Esophagus muscularis mucosa (tissue), 4 donors: ENCODE results near the gene EMP1. TPM values are rescaled to one million over a fixed set of nuclear protein-coding genes. Genes with fewer than 3 reads are reported as not detected.

Experiments
- DNase-seq: peaks from one replicate; pipeline ENCODE4 v3.0.0-alpha.2; 2017; ENCODE audit errors: extremely low spot score
- H3K27ac ChIP-seq, 4 donors: fragments of 200-600 bp; sonication (generic); replicated peaks in 1 of 4; 1 replicate in 3 of 4; 2 replicates in 1 of 4; pipeline ENCODE4 v1.5.1; 2016 to 2019; ENCODE audit warnings: mild to moderate bottlenecking in 1 of 4
- H3K27me3 ChIP-seq, 4 donors: fragments of 200-600 bp; sonication (generic); one replicate each; pipeline versions ENCODE4 v1.5.1 to v1.6.0; 2016 to 2019
- H3K36me3 ChIP-seq, 4 donors: fragments of 200-600 bp; sonication (generic); one replicate each; pipeline ENCODE4 v1.5.1; 2016 to 2019
- H3K4me1 ChIP-seq, 4 donors: fragments of 200-600 bp; sonication (generic); one replicate each; pipeline ENCODE4 v1.5.1; 2016 to 2019
- H3K4me3 ChIP-seq, 4 donors: fragments of 200-600 bp; sonication (generic); 1 replicate in 2 of 4; 2 replicates in 2 of 4; pipeline ENCODE4 v1.5.1; 2016 to 2019; ENCODE audit warnings: mild to moderate bottlenecking in 4 of 4, moderate library complexity in 1 of 4
- H3K9me3 ChIP-seq, 4 donors: fragments of 200-600 bp; sonication (generic); 1 replicate in 3 of 4; 2 replicates in 1 of 4; pipeline ENCODE4 v1.5.1; 2016 to 2019
- EP300 ChIP-seq: sonication (generic); formaldehyde crosslinking; IDR thresholded peaks from one replicate; pipeline ENCODE4 v1.6.1; 2017; ENCODE audit warnings: antibody characterized with exemption
- POLR2A ChIP-seq: fragments of 450-650 bp; IDR thresholded peaks from one replicate; pipeline ENCODE4 v1.6.1; 2017; ENCODE audit warnings: antibody characterized with exemption, moderate library complexity, mild to moderate bottlenecking, low read depth
- POLR2AphosphoS5 ChIP-seq, 2 donors: sonication (generic); formaldehyde crosslinking; IDR thresholded peaks; one replicate each; pipeline ENCODE4 v1.6.1; 2017; ENCODE audit warnings: antibody characterized with exemption in 2 of 2
- WGBS: methylation state at CpG from one replicate; pipeline ENCODE4 v1.1.5; 2018; 5-methylcytosine and 5-hydroxymethylcytosine counted together
- intact Hi-C: fragments of 100-400 bp; cut with DNase I; formaldehyde crosslinking; loops from one replicate; pipeline ENCODE4 v1.15.1; 2023
- total RNA-seq, 4 donors: library from RNA; depleted of rRNA; stranded (reverse); fragments of >200 nt; gene quantifications; one replicate each; pipeline versions ENCODE4 v1.1.0 to v1.2.1, GENCODE V29; 2016
- TF ChIP-seq, protein P1 (sequence below), 3 experiments: fragments of 200-600 bp in 2 of 3; fragments of 450-650 bp in 1 of 3; sonication (generic) in 2 of 3; IDR thresholded peaks; one replicate each; pipeline ENCODE4 v1.5.1; 2017 to 2019; ENCODE audit warnings: antibody characterized with exemption in 3 of 3, mild to moderate bottlenecking in 2 of 3, moderate library complexity in 1 of 3

EMP1 gene
- total RNA-seq, 4 donors from 2014 or later, result 42.8 to 425 (median 63.0) TPM

GRCh38 chr12:13248964-13249363 is 52.4 kb downstream of the EMP1 start:
- Histone ChIP-seq H3K36me3 (no peaks in the 10 kb centered on the region), H3K9me3 (no peaks in the 10 kb centered on the region), H3K27me3 (no peaks in the 10 kb centered on the region), H3K4me1 (no peaks in the 10 kb centered on the region), H3K27ac (no peak overlapping the region), H3K4me3 (no peak overlapping the region)
- no peak for DNase-seq
- 85% methylated on average over 1 of the region's 1 CpG for WGBS
- intact Hi-C loops, result loop anchor here (10.0 kb wide), 1 partner anchor 276 kb away; no protein-coding TSS in a partner anchor
- TF ChIP-seq EP300, result no peak

DNA sequence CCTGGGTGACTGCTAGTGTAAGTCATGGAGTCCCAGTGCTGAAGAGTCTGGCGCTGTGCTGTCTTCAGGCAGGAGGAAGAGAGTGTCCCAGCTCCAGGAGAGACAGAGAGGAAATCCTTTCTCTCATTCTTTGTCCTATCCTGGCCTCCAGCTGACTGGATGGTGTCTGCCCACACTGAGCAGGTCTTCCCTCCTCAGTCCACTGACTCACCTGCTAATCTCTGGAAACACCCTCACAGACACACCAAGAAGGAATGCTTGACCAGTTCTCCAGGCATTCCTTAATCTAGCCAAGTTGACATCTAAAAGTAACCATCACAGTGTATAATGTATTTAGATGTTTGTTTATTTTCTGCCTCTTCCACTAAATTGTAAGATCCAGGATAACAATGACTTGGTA is 53.9 kb downstream of the EMP1 start:
- Histone ChIP-seq H3K27me3 (no peaks in the 10 kb centered on the region), H3K4me3 (no peak overlapping the region), H3K9me3 (no peaks in the 10 kb centered on the region), H3K27ac (no peak overlapping the region), H3K36me3 (no peaks in the 10 kb centered on the region), H3K4me1 (peaks cover 0 to under 1% (median 0%) of the 10 kb centered on the region in 4 donors)
- TF ChIP-seq, protein P1, sequence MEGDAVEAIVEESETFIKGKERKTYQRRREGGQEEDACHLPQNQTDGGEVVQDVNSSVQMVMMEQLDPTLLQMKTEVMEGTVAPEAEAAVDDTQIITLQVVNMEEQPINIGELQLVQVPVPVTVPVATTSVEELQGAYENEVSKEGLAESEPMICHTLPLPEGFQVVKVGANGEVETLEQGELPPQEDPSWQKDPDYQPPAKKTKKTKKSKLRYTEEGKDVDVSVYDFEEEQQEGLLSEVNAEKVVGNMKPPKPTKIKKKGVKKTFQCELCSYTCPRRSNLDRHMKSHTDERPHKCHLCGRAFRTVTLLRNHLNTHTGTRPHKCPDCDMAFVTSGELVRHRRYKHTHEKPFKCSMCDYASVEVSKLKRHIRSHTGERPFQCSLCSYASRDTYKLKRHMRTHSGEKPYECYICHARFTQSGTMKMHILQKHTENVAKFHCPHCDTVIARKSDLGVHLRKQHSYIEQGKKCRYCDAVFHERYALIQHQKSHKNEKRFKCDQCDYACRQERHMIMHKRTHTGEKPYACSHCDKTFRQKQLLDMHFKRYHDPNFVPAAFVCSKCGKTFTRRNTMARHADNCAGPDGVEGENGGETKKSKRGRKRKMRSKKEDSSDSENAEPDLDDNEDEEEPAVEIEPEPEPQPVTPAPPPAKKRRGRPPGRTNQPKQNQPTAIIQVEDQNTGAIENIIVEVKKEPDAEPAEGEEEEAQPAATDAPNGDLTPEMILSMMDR (IDR thresholded peaks at IDR 0.05), result no peak
- TF ChIP-seq POLR2AphosphoS5 (IDR thresholded peaks at IDR 0.05), result no peak
- TF ChIP-seq POLR2A, result no peak
- TF ChIP-seq EP300, result no peak
- 100% methylated on average over 1 of the region's 1 CpG for WGBS
- intact Hi-C loops, result no loop called here
- no peak for DNase-seq

- Histone ChIP-seq H3K36me3 (no peaks in the 10 kb centered on the region), H3K27me3 (no peaks in the 10 kb centered on the region), H3K27ac (no peak overlapping the region), H3K4me3 (no peak overlapping the region), H3K9me3 (no peaks in the 10 kb centered on the region), H3K4me1 (peaks cover 4 to 11% (median 8%) of the 10 kb centered on the region in 4 donors)
- no peak for TF ChIP-seq POLR2AphosphoS5 (IDR thresholded peaks at IDR 0.05)
- WGBS, result 95% methylated on average over 5 of the region's 5 CpGs
- no peak for DNase-seq
- intact Hi-C loops, result no loop called here
Measured at GRCh38 chr12:13251521-13251920, 55.0 kb downstream of the EMP1 start.

GRCh38 chr12:13252024-13252423 is 55.5 kb downstream of the EMP1 start:
- Histone ChIP-seq H3K36me3 (no peaks in the 10 kb centered on the region), H3K4me1 (peaks cover 4 to 11% (median 8%) of the 10 kb centered on the region in 4 donors), H3K4me3 (no peak overlapping the region), H3K9me3 (no peaks in the 10 kb centered on the region), H3K27me3 (no peaks in the 10 kb centered on the region), H3K27ac (no peak overlapping the region)
- no peak for TF ChIP-seq EP300
- TF ChIP-seq POLR2A, result no peak
- TF ChIP-seq, protein P1 (IDR thresholded peaks at IDR 0.05), result no peak
- no peak for TF ChIP-seq POLR2AphosphoS5 (IDR thresholded peaks at IDR 0.05)
- intact Hi-C loops, result no loop called here
- DNase-seq, result no peak

DNA sequence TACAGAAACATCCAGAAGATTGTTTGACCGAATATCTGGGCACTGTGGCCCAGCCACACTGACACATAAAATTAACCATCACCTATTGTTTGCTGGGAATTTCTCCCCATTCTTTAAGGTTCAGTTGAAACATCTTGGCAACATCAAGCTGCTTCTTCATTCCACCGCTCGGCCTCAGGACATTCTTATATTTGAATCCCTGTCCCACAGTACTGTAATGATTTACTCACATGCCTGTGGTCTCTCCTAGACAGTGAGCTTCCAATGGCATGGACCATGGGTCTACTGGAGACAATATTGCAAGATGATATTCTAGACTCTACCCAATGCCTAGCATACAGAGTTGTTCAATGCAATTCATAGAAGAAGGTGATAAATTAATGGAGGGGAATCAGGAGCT is 56.1 kb downstream of the EMP1 start:
- no peak for TF ChIP-seq POLR2AphosphoS5 (IDR thresholded peaks at IDR 0.05)
- TF ChIP-seq POLR2A, result no peak
- TF ChIP-seq, protein P1 (IDR thresholded peaks at IDR 0.05), result no peak
- no peak for TF ChIP-seq EP300
- no peaks in the 10 kb centered on the region for H3K27me3 ChIP-seq
- WGBS, result 79% methylated on average over 3 of the region's 3 CpGs
- H3K36me3 ChIP-seq, result no peaks in the 10 kb centered on the region
- peaks cover 4 to 11% (median 8%) of the 10 kb centered on the region in 4 donors for H3K4me1 ChIP-seq
- no peaks in the 10 kb centered on the region for H3K9me3 ChIP-seq
- DNase-seq, result no peak
- H3K27ac ChIP-seq, result no peak overlapping the region
- no peak overlapping the region for H3K4me3 ChIP-seq
- intact Hi-C loops, result no loop called here
